Measurements from ENCODE around the gene LMOD3. TPM values are rescaled to one million over a fixed set of nuclear protein-coding genes. Genes with fewer than 3 reads are reported as not detected.
A peak's percentile ranks its signal among the peaks of the same experiment; 100 is the strongest.

LMOD3 gene
- total and polyA plus RNA-seq, 2 donors (not counting 3 experiments of a cell fraction or from before 2014, with no cell fraction given), result not detected

- no peaks in the 10 kb centered on the region for H4K20me1 ChIP-seq (replicated peaks; ENCODE audit: control insufficient read depth, extremely low read depth, insufficient read depth, low read length)
- H3K27me3 ChIP-seq (ENCODE audit: control insufficient read depth in 2 of 2, insufficient read depth in 2 of 2, low read length in 2 of 2), result no peaks in the 10 kb centered on the region
- peaks cover 11% of the 10 kb centered on the region for H3K4me1 ChIP-seq (ENCODE audit: control insufficient read depth, extremely low read depth, insufficient read depth, low read length)
- no peaks in the 10 kb centered on the region for H3K9me3 ChIP-seq (replicated peaks; ENCODE audit: control insufficient read depth, insufficient read depth, low read length)
- POLR2A ChIA-PET, result no interaction called here
- no peak for DNase-seq (ENCODE audit: low read depth, low spot score)
- no peak overlapping the region for H3K4me3 ChIP-seq (replicated peaks in 1 of 3; ENCODE audit: insufficient read depth in 1 of 3, low read depth in 1 of 3, low read length in 3 of 3)
- H2AFZ ChIP-seq (ENCODE audit: low read depth, low read length), result no peak overlapping the region
- no peak overlapping the region for H3K9ac ChIP-seq (replicated peaks; ENCODE audit: extremely low read depth, insufficient read depth, low read length)
- no peaks in the 10 kb centered on the region for H3K9me1 ChIP-seq (replicated peaks; ENCODE audit: control insufficient read depth, extremely low read depth, insufficient read depth, low read length)
- peaks cover under 1% of the 10 kb centered on the region for H3K79me2 ChIP-seq (ENCODE audit: control insufficient read depth, insufficient read depth, low read length)
- TSS peak; percentile 26 for BruUV-seq (replicated peaks)
- dilution Hi-C loops (cut with MboI; ENCODE audit: extremely low pct_ligation_motif_present, low sequenced_read_pairs) (no loop called here), intact Hi-C loops (cut with micrococcal nuclease) (no loop called here)
- CTCF ChIA-PET, result interaction anchor here (0.7 to 4.0 kb wide), 5 partner anchors 11 to 78 kb away, joined by 3 to 17 read pairs (median 4); no protein-coding TSS in a partner anchor
- H3K27ac ChIP-seq (ENCODE audit: insufficient read depth, low read depth, low read length), result no peak overlapping the region
- no peak for TF ChIP-seq MAX (IDR thresholded peaks at IDR 0.05; ENCODE audit: insufficient read depth, insufficient read length)
- TF ChIP-seq FOS (IDR thresholded peaks at IDR 0.05; ENCODE audit: borderline replicate concordance, insufficient read depth, low read length), result no peak
- TF ChIP-seq EZH2 (IDR thresholded peaks at IDR 0.05; ENCODE audit: borderline replicate concordance, low read depth, low read length, severe bottlenecking), result no peak
- no peak for TF ChIP-seq GATA2 (IDR thresholded peaks at IDR 0.05; ENCODE audit: insufficient read depth, insufficient read length, low read depth, low read length)
- TF ChIP-seq CTCF (IDR thresholded peaks at IDR 0.05; ENCODE audit: extremely low read depth in 1 of 2, insufficient read depth in 1 of 2, low read depth in 1 of 2, low read length in 2 of 2), result no peak
- TF ChIP-seq POLR2AphosphoS5 (IDR thresholded peaks at IDR 0.05; ENCODE audit: insufficient read depth, low read depth, low read length), result no peak
- no peak for TF ChIP-seq JUN (IDR thresholded peaks at IDR 0.05; ENCODE audit: borderline replicate concordance, insufficient read depth, insufficient read length, low read depth)
- TF ChIP-seq POLR2A (IDR thresholded peaks at IDR 0.05; ENCODE audit: low read depth, low read length), result no peak
- TF ChIP-seq MYC (IDR thresholded peaks at IDR 0.05; ENCODE audit: low read depth, low read length), result no peak
- peaks cover 14 to 15% of the 10 kb centered on the region in 2 experiments for H3K36me3 ChIP-seq (ENCODE audit: control insufficient read depth in 2 of 2, extremely low read depth in 1 of 2, insufficient read depth in 2 of 2, low read length in 2 of 2)
- no peak overlapping the region for H3K4me2 ChIP-seq (ENCODE audit: insufficient read depth, low read length)
- FAIRE-seq, result no peak
Observed at GRCh38 chr3:69105320-69105719, 17.1 kb downstream of the LMOD3 start.

Measured in endothelial cell of umbilical vein (primary cell).